ENCODE measurements around the gene CAPN13. TPM values are rescaled to one million over a fixed set of nuclear protein-coding genes. Genes with fewer than 3 reads are reported as not detected.

The CAPN13 gene
- total and polyA plus RNA-seq, 2 donors (not counting 1 experiment from before 2014, with no cell fraction given) = not detected

DNA sequence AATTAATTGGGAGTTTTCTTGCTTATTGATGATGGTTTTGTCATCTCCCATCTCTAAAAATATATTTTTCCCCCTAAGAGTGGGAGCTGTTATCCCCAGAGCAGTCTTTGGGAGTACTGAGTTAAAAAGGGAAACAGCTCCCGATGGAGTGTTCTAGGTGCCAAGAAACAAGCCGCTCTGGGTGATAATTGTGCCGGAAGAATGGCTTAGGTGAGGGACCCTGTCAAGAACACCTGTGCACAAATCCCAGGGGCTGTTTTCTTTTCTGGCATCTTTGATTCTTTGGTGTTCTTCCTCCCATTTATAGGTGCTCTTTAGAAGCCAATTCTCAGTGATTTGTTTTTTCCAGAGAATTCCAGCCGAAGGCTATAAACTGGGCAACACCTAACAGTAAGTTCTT is 1.4 kb upstream of the CAPN13 start:
- no peak overlapping the region for H3K27ac ChIP-seq (ENCODE audit: low read length in 2 of 2)
- WGBS (ENCODE audit: insufficient coverage) = 98% methylated on average over 4 of the region's 4 CpGs
- DNase-seq = no peak
- H3K9ac ChIP-seq (ENCODE audit: low read length) = no peak overlapping the region
- no peaks in the 10 kb centered on the region for H3K9me3 ChIP-seq (ENCODE audit: control extremely low read depth in 1 of 3, control insufficient read depth in 2 of 3, insufficient read depth in 1 of 3, low read length in 2 of 3)
- H3K4me3 ChIP-seq (ENCODE audit: control extremely low read depth in 1 of 5, extremely low read depth in 1 of 5, insufficient read depth in 1 of 5, low read depth in 2 of 5, low read length in 4 of 5) = no peak overlapping the region
- no peaks in the 10 kb centered on the region for H3K79me2 ChIP-seq (ENCODE audit: control insufficient read depth, insufficient read depth, low read length)
- no peaks in the 10 kb centered on the region for H3K36me3 ChIP-seq (replicated peaks in 1 of 2; ENCODE audit: control extremely low read depth in 1 of 2, control insufficient read depth in 1 of 2, extremely low read depth in 1 of 2, insufficient read depth in 2 of 2, low read length in 1 of 2)
- H3K27me3 Mint-ChIP-seq = peaks cover 42% of the 10 kb centered on the region
- ATAC-seq (ENCODE audit: low read depth) = no peak
- no peak overlapping the region for H3K4me2 ChIP-seq (replicated peaks; ENCODE audit: low read depth, low read length, poor library complexity, severe bottlenecking)
- no peak overlapping the region for H2AFZ ChIP-seq (ENCODE audit: insufficient read depth, low read depth, low read length, poor library complexity, severe bottlenecking)
- H3K4me1 ChIP-seq (ENCODE audit: control insufficient read depth in 2 of 2, insufficient read depth in 2 of 2, low read length in 2 of 2) = no peaks in the 10 kb centered on the region
- no peaks in the 10 kb centered on the region for H3K4me1 Mint-ChIP-seq
- no peak overlapping the region for H3K4me3 Mint-ChIP-seq
- H3K27ac Mint-ChIP-seq = no peak overlapping the region
- POLR2A ChIA-PET = no interaction called here
- H4K20me1 ChIP-seq (ENCODE audit: control insufficient read depth, insufficient read depth, low read length, poor library complexity, severe bottlenecking) = no peaks in the 10 kb centered on the region
- H3K9me3 Mint-ChIP-seq (ENCODE audit: insufficient read depth) = no peaks in the 10 kb centered on the region
- CTCF ChIA-PET = no interaction called here
- intact Hi-C loops (cut with micrococcal nuclease) = no loop called here
- H3K27me3 ChIP-seq (replicated peaks in 1 of 4; ENCODE audit: control extremely low read depth in 1 of 4, control insufficient read depth in 3 of 4, insufficient read depth in 4 of 4, low read length in 3 of 4) = peaks cover 0 to 5% (median 4%) of the 10 kb centered on the region in 4 experiments
- TF ChIP-seq, protein P1, sequence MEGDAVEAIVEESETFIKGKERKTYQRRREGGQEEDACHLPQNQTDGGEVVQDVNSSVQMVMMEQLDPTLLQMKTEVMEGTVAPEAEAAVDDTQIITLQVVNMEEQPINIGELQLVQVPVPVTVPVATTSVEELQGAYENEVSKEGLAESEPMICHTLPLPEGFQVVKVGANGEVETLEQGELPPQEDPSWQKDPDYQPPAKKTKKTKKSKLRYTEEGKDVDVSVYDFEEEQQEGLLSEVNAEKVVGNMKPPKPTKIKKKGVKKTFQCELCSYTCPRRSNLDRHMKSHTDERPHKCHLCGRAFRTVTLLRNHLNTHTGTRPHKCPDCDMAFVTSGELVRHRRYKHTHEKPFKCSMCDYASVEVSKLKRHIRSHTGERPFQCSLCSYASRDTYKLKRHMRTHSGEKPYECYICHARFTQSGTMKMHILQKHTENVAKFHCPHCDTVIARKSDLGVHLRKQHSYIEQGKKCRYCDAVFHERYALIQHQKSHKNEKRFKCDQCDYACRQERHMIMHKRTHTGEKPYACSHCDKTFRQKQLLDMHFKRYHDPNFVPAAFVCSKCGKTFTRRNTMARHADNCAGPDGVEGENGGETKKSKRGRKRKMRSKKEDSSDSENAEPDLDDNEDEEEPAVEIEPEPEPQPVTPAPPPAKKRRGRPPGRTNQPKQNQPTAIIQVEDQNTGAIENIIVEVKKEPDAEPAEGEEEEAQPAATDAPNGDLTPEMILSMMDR (IDR thresholded peaks at IDR 0.05) = no peak
- no peak for TF ChIP-seq EZH2 (IDR thresholded peaks at IDR 0.05; ENCODE audit: borderline replicate concordance, insufficient read depth, low read depth, low read length, poor library complexity, severe bottlenecking)

DNA sequence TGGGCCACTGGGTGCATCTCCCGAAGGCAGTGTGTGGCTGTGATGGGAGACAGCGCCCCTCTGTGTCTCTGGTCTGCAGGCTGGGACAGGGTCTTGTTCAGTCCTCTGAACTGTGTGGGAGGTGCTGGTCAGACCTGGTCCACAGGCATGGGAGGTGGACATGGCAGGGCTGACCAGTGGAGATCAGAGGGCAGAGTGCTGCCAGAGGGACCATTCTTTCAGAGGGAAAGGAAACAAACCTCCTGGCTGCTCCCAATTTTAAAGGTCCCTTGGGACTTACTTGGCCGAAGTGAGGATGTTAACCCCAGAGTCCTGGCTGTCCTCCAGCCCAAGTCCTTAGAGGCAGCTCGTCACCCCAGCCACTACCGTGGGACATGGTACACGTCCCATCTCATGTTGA is 4.0 kb downstream of the CAPN13 start:
- peaks cover 7 to 9% of the 10 kb centered on the region in 2 donors for H3K4me1 ChIP-seq (ENCODE audit: control insufficient read depth in 2 of 2, insufficient read depth in 2 of 2, low read length in 2 of 2)
- H3K4me2 ChIP-seq (replicated peaks; ENCODE audit: low read depth, low read length, poor library complexity, severe bottlenecking) = no peak overlapping the region
- intact Hi-C loops (cut with micrococcal nuclease) = no loop called here
- H3K4me3 ChIP-seq (ENCODE audit: control extremely low read depth in 1 of 5, extremely low read depth in 1 of 5, insufficient read depth in 1 of 5, low read depth in 2 of 5, low read length in 4 of 5) = no peak overlapping the region
- ChIA-PET CTCF (no interaction called here), POLR2A (no interaction called here)
- peaks cover 0 to 2% (median 0%) of the 10 kb centered on the region in 4 experiments for H3K27me3 ChIP-seq (replicated peaks in 1 of 4; ENCODE audit: control extremely low read depth in 1 of 4, control insufficient read depth in 3 of 4, insufficient read depth in 4 of 4, low read length in 3 of 4)
- ATAC-seq (ENCODE audit: low read depth) (no peak), DNase-seq (no peak)
- H3K79me2 ChIP-seq (ENCODE audit: control insufficient read depth, insufficient read depth, low read length) = no peaks in the 10 kb centered on the region
- H3K27me3 Mint-ChIP-seq = peaks cover 13% of the 10 kb centered on the region
- no peak overlapping the region for H3K27ac Mint-ChIP-seq
- H3K9me3 ChIP-seq (ENCODE audit: control extremely low read depth in 1 of 3, control insufficient read depth in 2 of 3, insufficient read depth in 1 of 3, low read length in 2 of 3) = no peaks in the 10 kb centered on the region
- no peaks in the 10 kb centered on the region for H3K9me3 Mint-ChIP-seq (ENCODE audit: insufficient read depth)
- H3K36me3 ChIP-seq (replicated peaks in 1 of 2; ENCODE audit: control extremely low read depth in 1 of 2, control insufficient read depth in 1 of 2, extremely low read depth in 1 of 2, insufficient read depth in 2 of 2, low read length in 1 of 2) = no peaks in the 10 kb centered on the region
- H3K4me1 Mint-ChIP-seq = peaks cover 8% of the 10 kb centered on the region
- no peaks in the 10 kb centered on the region for H4K20me1 ChIP-seq (ENCODE audit: control insufficient read depth, insufficient read depth, low read length, poor library complexity, severe bottlenecking)
- H2AFZ ChIP-seq (ENCODE audit: insufficient read depth, low read depth, low read length, poor library complexity, severe bottlenecking) = no peak overlapping the region
- TF ChIP-seq, protein P1 (IDR thresholded peaks at IDR 0.05) = no peak
- TF ChIP-seq EZH2 (IDR thresholded peaks at IDR 0.05; ENCODE audit: borderline replicate concordance, insufficient read depth, low read depth, low read length, poor library complexity, severe bottlenecking) = no peak
- no peak overlapping the region for H3K4me3 Mint-ChIP-seq
- WGBS (ENCODE audit: insufficient coverage) = 79% methylated on average over 5 of the region's 6 CpGs
- H3K9ac ChIP-seq (ENCODE audit: low read length) = no peak overlapping the region
- H3K27ac ChIP-seq (ENCODE audit: low read length in 2 of 2) = no peak overlapping the region
